Activated T-cell treated with anti-CD3 and anti-CD28 coated beads, Interleukin-2, amount 50 U/mL, for 48 hours (primary cell): ENCODE measurements around the gene POTEF.
"Not testable (repeated sequence)": the region's sequence is repeated elsewhere in the genome, so short reads cannot be mapped to it uniquely, and the experiment has no call there.

ENCODE experiments used
- DNase-seq, 2 experiments: peaks; one replicate each; pipeline ENCODE4 v3.0.0-alpha.2; 2020

POTEF gene

GRCh38 chr2:130127726-130128125 lies 1.3 kb downstream of the POTEF start:
- not testable (repeated sequence) for DNase-seq

GRCh38 chr2:130120924-130121323 lies 8.1 kb downstream of the POTEF start:
- DNase-seq: not testable (repeated sequence)

GRCh38 chr2:130102597-130103363 lies 26.2 kb downstream of the POTEF start:
- not testable (repeated sequence) for DNase-seq

DNA sequence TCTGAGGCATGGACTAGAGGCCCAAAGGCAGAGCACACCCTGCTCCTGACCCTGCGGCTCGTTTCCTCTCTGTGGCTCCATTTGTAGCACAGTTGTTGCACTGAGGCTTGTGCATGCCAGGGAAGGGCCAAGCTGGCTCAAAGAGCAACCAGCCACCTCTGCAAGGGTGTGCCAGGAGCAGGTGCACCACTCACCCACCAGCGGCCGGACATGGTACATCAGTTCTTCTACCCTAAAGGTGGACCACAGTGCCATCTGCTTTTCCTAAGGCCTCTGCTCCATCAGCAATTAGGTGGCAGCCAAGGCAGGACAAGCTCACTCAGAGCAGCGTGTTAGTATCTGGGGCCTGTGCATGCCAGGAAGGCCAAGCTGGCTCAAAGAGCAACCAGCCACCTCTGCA lies 66.4 kb downstream of the POTEF start:
- DNase-seq: not testable (repeated sequence)

DNA sequence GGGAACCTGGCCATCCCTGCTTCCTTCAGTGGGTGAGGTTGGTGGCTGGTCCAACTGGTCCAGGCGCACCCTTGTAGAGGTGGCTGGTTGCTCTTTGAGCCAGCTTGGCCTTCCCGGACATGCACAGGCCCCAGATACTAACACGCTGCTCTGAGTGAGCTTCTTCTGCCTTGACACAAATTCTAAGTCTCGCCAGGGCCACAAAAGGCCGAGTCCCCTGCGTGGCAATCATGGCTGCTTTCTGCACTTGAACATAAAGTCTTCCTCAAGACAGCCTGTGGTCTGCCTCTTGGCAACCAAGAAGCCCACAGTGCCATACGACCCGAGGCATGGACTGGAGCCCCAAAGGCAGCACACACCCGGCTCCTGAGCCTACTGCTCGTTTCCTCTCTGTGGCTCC lies 69.0 kb downstream of the POTEF start:
- not testable (repeated sequence) for DNase-seq

- not testable (repeated sequence) for DNase-seq
Observed at GRCh38 chr2:130056336-130056735, 72.7 kb downstream of the POTEF start.

DNA sequence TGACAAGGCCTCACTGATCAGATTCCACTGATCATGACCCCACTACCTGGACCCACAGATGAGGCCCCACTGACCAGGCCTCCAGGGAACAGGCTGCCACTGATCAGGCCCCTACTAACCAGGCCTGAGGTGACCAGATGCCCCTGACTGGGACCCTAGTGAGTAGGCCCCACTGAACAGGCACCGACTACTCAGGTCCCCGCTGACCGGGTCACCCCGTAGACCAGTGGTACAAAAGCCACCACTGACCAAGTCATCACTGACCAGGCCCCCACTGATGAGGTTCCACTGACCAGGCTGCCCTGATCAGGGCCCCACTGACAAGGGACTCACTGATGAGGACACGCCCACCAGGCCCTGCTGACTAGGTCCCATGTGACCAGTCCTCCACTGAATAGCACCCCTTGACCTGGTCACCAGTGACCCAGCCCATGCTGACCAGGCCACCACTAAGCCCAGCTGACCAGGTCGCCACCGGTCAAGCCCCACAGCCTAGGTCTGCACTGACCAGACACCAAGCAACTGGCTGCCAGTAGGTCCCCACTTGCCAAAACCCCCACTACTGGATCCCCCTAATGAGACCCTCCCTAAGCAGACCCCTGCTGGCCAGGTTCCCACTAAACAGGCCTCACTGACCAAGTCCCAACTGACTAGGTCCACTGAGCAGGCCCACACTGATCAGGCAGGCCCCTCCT lies 75.7 kb downstream of the POTEF start:
- not testable (repeated sequence) for DNase-seq

DNA sequence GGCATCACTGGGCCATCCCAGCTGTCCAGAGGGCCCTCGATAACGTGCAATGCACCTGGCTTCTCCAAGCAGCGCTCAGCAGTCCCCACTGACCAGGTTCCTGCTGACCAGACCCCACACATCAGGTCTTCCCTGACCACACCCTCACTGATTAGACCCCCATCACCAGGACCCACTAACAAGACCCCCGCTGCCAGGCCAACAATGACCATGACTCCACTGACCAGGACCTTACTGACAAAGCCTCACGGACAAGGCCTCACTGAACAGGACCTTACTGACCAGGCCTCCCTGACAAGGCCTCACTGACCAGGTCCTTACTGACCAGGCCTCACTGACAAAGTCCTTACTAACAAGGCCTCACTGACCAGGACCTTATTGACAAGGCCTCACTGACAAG lies 76.6 kb downstream of the POTEF start:
- DNase-seq: not testable (repeated sequence)

- not testable (repeated sequence) for DNase-seq
Observed at GRCh38 chr2:130048422-130048821, 80.6 kb downstream of the POTEF start.

DNA sequence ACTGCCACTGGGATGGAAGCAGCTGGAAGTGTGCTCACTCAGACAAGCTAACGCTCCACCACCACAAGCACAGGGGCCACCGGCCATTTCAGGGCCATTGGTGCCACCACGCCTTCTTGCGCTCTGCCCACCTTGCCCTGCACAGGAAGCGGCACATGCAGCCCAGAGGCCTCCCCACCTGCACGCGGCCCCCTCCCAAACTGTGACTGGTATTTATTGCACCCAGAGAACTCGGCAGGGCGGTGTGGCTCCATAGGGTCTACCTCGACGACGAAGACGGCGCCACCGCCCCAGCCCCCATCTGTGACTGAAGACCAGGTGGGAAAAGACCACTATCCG lies 90.8 kb downstream of the POTEF start:
- not testable (repeated sequence) for DNase-seq

DNA sequence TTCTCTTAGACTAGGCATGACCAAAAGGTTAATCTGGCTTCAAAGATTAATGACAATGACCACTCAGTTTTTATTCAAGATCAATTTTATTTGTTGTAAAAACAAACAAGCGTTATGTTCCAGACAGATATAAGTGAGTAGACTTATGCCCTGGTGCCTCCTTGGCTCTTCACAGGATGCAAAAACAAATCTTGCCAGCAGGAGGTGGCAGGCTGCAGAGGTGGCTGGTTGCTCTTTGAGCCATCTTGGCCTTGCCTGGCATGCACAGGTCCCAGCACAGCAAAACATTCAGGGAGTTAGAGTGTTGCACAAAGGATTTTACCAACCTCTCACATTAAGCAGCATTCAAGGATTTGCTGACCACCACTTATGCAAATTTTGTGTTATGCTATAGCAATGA lies 103.1 kb downstream of the POTEF start:
- DNase-seq: peak; percentile 21 to 23
